HG03103 (cell line): Measurements from ENCODE around the gene MPRIP.
"Not testable (repeated sequence)": the region's sequence is repeated elsewhere in the genome, so short reads cannot be mapped to it uniquely, and the experiment has no call there.

Experiments used
- ATAC-seq: cut with Tn5 transposase; IDR thresholded peaks from one replicate; pipeline ENCODE4 v1.9.1; 2021; ENCODE audit warnings: low read depth; ENCODE audit not compliant: unreplicated experiment

Gene MPRIP

GRCh38 chr17:17013828-17014747, 28.2 kb upstream of the MPRIP start:
- not testable (repeated sequence) for ATAC-seq

GRCh38 chr17:17014748-17015124, 27.5 kb upstream of the MPRIP start:
- not testable (repeated sequence) for ATAC-seq

GRCh38 chr17:17015230-17015629, 27.0 kb upstream of the MPRIP start:
- ATAC-seq: no peak

- ATAC-seq: not testable (repeated sequence)
Observed at GRCh38 chr17:17016199-17017197, 25.8 kb upstream of the MPRIP start.

- no peak for ATAC-seq
Observed at GRCh38 chr17:17017343-17018014, 24.8 kb upstream of the MPRIP start.

- no peak for ATAC-seq
Observed at GRCh38 chr17:17018021-17018441, 24.2 kb upstream of the MPRIP start.

- no peak for ATAC-seq
Observed at GRCh38 chr17:17018612-17019429, 23.4 kb upstream of the MPRIP start.

GRCh38 chr17:17019430-17019762, 22.9 kb upstream of the MPRIP start:
- no peak for ATAC-seq

- ATAC-seq: no peak
Observed at GRCh38 chr17:17019891-17020456, 22.3 kb upstream of the MPRIP start.

GRCh38 chr17:17020821-17021193, 21.4 kb upstream of the MPRIP start:
- ATAC-seq: no peak

- no peak for ATAC-seq
Observed at GRCh38 chr17:17021194-17021863, 20.9 kb upstream of the MPRIP start.

- ATAC-seq: no peak
Observed at GRCh38 chr17:17022011-17022410, 20.2 kb upstream of the MPRIP start.

GRCh38 chr17:17022456-17022855, 19.8 kb upstream of the MPRIP start:
- ATAC-seq: no peak

- ATAC-seq: no peak
Observed at GRCh38 chr17:17024778-17025300, 17.4 kb upstream of the MPRIP start.

GRCh38 chr17:17025621-17026020, 16.6 kb upstream of the MPRIP start:
- ATAC-seq: no peak

GRCh38 chr17:17026163-17026562, 16.1 kb upstream of the MPRIP start:
- no peak for ATAC-seq

GRCh38 chr17:17027442-17028058, 14.7 kb upstream of the MPRIP start:
- no peak for ATAC-seq
